K562 (cell line): ENCODE measurements around the gene CPLX4. TPM values are rescaled to one million over a fixed set of nuclear protein-coding genes. Genes with fewer than 3 reads are reported as not detected.

Source experiments
- BCLAF1 ChIP-seq, 2 experiments: fragments of 450-650 bp in 1 of 2; IDR thresholded peaks; 2 replicates each; pipeline ENCODE4 v1.6.1; 2011 to 2017; ENCODE audit warnings: low read depth in 2 of 2, antibody characterized with exemption in 1 of 2, borderline replicate concordance in 1 of 2, low read length in 1 of 2, mild to moderate bottlenecking in 1 of 2, mixed read lengths in 1 of 2; ENCODE audit not compliant: control insufficient read depth in 1 of 2
- CSDE1 ChIP-seq, 2 experiments: fragments of 450-650 bp; IDR thresholded peaks; 2 replicates each; pipeline ENCODE4 v1.6.1; 2016; ENCODE audit warnings: mild to moderate bottlenecking in 1 of 2
- ERF ChIP-seq: fragments of 450-650 bp; formaldehyde crosslinking; IDR thresholded peaks from 2 replicates; pipeline ENCODE4 v1.4.0; 2020; ENCODE audit warnings: mild to moderate bottlenecking, mixed read lengths
- HNRNPL ChIP-seq: fragments of 200-400 bp; formaldehyde crosslinking; IDR thresholded peaks from 2 replicates; pipeline ENCODE4 v1.6.1; 2017; ENCODE audit warnings: low read depth, mild to moderate bottlenecking, low read length
- NFXL1 ChIP-seq: fragments of 450-650 bp; formaldehyde crosslinking; IDR thresholded peaks from 2 replicates; pipeline ENCODE4 v1.4.0; 2021; ENCODE audit warnings: mild to moderate bottlenecking
- OTX1 ChIP-seq: fragments of 450-650 bp; formaldehyde crosslinking; IDR thresholded peaks from 2 replicates; pipeline ENCODE4 v1.4.0; 2022; ENCODE audit warnings: mild to moderate bottlenecking
- SAP30 ChIP-seq: fragments of 200-600 bp; sonication (generic); IDR thresholded peaks from 2 replicates; pipeline ENCODE4 v1.6.1; 2012; ENCODE audit warnings: borderline replicate concordance, low read depth, mild to moderate bottlenecking, moderate library complexity, low read length, control low read depth, inconsistent platforms; ENCODE audit not compliant: insufficient read depth, poor library complexity, severe bottlenecking
- SMARCA5 ChIP-seq: fragments of 450-650 bp; IDR thresholded peaks from 2 replicates; pipeline ENCODE4 v1.6.1; 2016
- THRA ChIP-seq: fragments of 450-650 bp; IDR thresholded peaks from 2 replicates; pipeline ENCODE4 v1.6.1; 2017; ENCODE audit warnings: mild to moderate bottlenecking, moderate library complexity
- ZKSCAN8 ChIP-seq: fragments of 200-800 bp; sonication (Bioruptor generic); IDR thresholded peaks from 2 replicates; pipeline ENCODE4 v1.6.1; 2016; ENCODE audit warnings: missing genetic modification characterization, missing compliant biosample characterization
- ZNF146 ChIP-seq: IDR thresholded peaks from one replicate; pipeline ENCODE4 v1.6.1; 2018; ENCODE audit warnings: missing compliant biosample characterization; ENCODE audit not compliant: unreplicated experiment
- ZNF174 ChIP-seq: fragments of 250-450 bp; sonication (Bioruptor Pico); IDR thresholded peaks from 2 replicates; pipeline ENCODE4 v1.4.0; 2020; ENCODE audit warnings: mild to moderate bottlenecking
- ZNF584 ChIP-seq: fragments of 200-800 bp; sonication (Bioruptor generic); IDR thresholded peaks from 2 replicates; pipeline ENCODE4 v1.6.1; 2016; ENCODE audit warnings: low read depth, mild to moderate bottlenecking, missing genetic modification characterization, missing compliant biosample characterization
- ZNF75A ChIP-seq: fragments of 450-650 bp; formaldehyde crosslinking; IDR thresholded peaks from 2 replicates; pipeline ENCODE4 v1.4.0; 2020; ENCODE audit warnings: mild to moderate bottlenecking
- polyA plus RNA-seq, 8 experiments: library from polyadenylated mRNA; depleted of rRNA in 4 of 8; stranded (reverse) in 5 of 8; unstranded in 3 of 8; fragments of >200 nt; fragmentation: Nextera tagmentation in 2 of 8; fragmentation: Illumina TruSeq in 1 of 8; extraction: Ambion mirVana in 2 of 8; extraction: Trizol in 1 of 8; gene quantifications; 2 replicates each; pipeline versions ENCODE4 v1.2.1 to v1.2.3, GENCODE V29; 2011 to 2014; ENCODE audit warnings: inconsistent platforms in 1 of 8, missing spikeins in 1 of 8
- total RNA-seq, 7 experiments: library from RNA; depleted of rRNA in 6 of 7; stranded (reverse); fragments of >200 nt in 6 of 7; fragmentation: Illumina TruSeq in 2 of 7; extraction: Trizol in 2 of 7; gene quantifications; 2 replicates each; pipeline versions ENCODE4 v1.2.1 to v1.2.3, GENCODE V29; 2011 to 2021; ENCODE audit warnings: low replicate concordance in 1 of 7
- TF ChIP-seq, protein P1 (sequence below): sonication (generic); formaldehyde crosslinking; IDR thresholded peaks from 2 replicates; pipeline ENCODE4 v1.8.1; 2023; ENCODE audit warnings: mild to moderate bottlenecking, missing genetic modification reagents

The CPLX4 gene
- total and polyA plus RNA-seq, 9 of the 15 experiments (the other 6 are each of a cell fraction or from before 2014, with no cell fraction given): not detected

DNA sequence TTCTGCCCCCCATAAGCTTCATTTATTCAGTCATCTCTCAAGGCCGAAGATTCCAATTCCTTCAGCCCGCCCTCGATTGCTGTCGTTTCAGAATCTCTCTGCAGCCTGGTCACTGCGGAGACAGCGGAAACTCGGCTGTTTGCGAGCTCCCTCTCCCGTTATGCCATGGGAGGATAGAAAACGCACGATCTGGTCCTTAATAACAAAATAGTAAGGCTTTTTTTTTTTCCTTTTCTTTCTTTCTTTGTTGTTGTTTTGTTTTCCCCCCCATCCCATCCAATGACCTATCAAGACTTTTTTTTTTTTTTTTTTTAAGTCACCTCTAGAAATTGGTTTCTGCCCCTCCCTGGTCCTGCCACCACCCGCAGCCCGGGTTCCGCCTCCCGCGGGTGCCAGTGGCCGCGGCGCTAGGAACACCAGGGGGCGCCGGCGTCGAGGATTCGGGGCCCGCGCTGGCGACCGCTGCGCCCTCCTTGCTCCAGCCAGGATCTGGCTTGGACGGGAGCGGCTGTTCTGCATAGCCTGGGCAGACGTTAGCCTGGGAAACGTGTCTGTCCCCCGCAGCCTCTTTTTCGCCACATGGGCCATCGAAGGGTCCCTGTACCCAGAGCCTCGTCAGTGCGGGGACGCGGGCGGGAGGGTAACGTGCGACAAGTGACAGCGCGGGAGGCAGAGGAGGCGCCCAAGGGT lies 10.1 kb downstream of the CPLX4 start (continued):
- TF ChIP-seq BCLAF1 (IDR thresholded peaks at IDR 0.05; ENCODE audit: borderline replicate concordance in 1 of 2, control insufficient read depth in 1 of 2, low read depth in 2 of 2, low read length in 1 of 2) (no peak), ZNF146 (CRISPR knock-in tag) (no peak), ZKSCAN8 (CRISPR knock-in tag) (no peak), ZNF174 (no peak), ZNF75A (CRISPR knock-in tag) (no peak), SAP30 (no peak), ERF (no peak), CSDE1 (IDR thresholded peaks at IDR 0.05) (no peak), HNRNPL (peak; percentile 45; the same call in 1 of the 2 replicates), NFXL1 (CRISPR knock-in tag) (no peak), THRA (no peak), ZNF584 (no peak), SMARCA5 (no peak), OTX1 (CRISPR knock-in tag) (no peak)
- TF ChIP-seq, protein P1, sequence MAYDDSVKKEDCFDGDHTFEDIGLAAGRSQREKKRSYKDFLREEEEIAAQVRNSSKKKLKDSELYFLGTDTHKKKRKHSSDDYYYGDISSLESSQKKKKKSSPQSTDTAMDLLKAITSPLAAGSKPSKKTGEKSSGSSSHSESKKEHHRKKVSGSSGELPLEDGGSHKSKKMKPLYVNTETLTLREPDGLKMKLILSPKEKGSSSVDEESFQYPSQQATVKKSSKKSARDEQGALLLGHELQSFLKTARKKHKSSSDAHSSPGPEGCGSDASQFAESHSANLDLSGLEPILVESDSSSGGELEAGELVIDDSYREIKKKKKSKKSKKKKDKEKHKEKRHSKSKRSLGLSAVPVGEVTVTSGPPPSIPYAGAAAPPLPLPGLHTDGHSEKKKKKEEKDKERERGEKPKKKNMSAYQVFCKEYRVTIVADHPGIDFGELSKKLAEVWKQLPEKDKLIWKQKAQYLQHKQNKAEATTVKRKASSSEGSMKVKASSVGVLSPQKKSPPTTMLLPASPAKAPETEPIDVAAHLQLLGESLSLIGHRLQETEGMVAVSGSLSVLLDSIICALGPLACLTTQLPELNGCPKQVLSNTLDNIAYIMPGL (CRISPR knock-in tag): no peak
